22Rv1 (cell line): ENCODE results near the gene LRFN3.
A peak's percentile ranks its signal among the peaks of the same experiment; 100 is the strongest.
"Not testable (repeated sequence)": the region's sequence is repeated elsewhere in the genome, so short reads cannot be mapped to it uniquely, and the experiment has no call there.

Experiments used
- H3K27ac ChIP-seq: fragments of 450-650 bp; 2 replicates; pipeline ENCODE4 v1.5.1; 2017
- CTCF ChIP-seq: fragments of 450-650 bp; IDR thresholded peaks from 2 replicates; pipeline ENCODE4 v1.5.1; 2017; ENCODE audit warnings: mild to moderate bottlenecking
- ZFX ChIP-seq: fragments of 450-650 bp; IDR thresholded peaks from 2 replicates; pipeline ENCODE4 v1.6.1; 2017; ENCODE audit warnings: antibody characterized with exemption, borderline replicate concordance

The LRFN3 gene

DNA sequence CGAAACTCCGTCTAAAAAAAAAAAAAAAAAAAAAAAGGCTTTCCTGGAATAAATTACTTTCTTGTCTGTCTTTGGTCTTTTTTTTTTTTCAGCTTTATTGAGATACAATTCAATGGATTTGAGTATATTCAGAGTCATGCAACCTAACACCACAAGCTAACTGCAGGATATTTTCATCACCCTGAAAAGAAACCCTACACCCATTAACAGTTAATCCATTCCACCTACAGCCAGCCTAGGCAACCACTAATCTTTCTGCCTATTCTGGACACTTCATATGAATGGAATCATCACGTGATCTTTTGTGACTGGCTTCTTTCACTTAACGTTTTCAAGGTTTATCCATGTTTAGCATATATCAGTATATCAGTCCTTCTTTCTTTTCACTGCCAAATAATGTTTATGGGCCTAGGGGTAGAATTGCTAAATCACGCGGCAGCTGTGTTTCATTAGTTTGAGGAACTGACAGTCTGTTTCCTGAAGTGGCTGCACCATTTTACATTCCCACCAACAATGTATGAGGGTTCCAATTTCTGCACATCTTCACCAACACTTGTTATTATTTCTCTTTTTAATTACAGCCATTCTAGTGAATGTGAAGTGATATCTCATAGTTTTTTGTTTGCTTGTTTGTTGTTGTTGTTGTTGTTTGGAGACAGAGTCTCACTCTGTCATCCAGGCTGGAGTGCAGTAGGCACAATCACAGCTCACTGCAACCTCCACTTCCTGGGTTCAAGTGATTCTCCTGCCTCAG, 19.9 kb downstream of the LRFN3 start:
- H3K27ac ChIP-seq = no peak overlapping the region
- no peak for TF ChIP-seq ZFX
- TF ChIP-seq CTCF = no peak

DNA sequence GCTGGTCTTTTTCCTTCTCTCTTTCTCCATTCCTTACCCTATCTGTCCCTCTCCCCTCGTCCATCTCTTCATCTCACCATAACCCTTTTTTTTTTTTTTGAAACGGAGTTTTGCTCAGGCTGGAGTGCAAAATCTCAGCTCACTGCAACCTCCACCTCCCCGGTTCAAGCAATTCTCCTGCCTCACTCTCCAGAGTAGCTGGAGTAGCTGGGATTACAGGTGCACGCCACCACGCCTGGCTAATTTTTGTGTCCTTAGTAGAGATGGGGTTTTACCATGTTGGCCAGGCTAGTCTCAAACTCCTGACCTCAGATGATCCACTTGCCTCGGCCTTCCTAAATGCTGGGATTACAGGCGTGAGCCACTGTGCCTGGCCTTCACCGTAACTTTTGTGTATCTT, 21.2 kb downstream of the LRFN3 start:
- H3K27ac ChIP-seq = not testable (repeated sequence)

GRCh38 chr19:35958660-35959039, 22.5 kb downstream of the LRFN3 start:
- TF ChIP-seq ZFX (no peak), CTCF (no peak)

GRCh38 chr19:35959040-35959967, 23.1 kb downstream of the LRFN3 start:
- TF ChIP-seq ZFX (no peak), CTCF (peak; percentile 81)
- H3K27ac ChIP-seq = no peak overlapping the region

More at GRCh38 chr19:35958660-35959039, 22.5 kb downstream of the LRFN3 start:
- no peak overlapping the region for H3K27ac ChIP-seq

DNA sequence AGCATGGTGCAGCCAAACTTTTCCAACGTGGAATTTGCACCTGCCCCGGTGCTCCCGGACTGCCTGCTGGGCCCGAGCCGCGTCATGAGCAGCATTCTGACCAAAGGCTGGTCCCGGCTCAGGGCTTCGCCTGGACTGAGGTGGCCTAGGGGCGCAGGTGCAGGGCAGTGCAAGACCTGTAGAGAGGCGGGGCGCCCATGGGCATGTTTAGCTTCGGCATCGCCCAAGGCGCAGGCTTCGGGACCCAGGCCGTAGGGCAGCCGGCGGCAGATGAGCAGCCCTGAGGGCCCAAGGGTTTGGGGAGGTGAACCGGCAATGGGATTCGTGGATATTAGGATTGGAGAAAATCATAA, 23.8 kb downstream of the LRFN3 start:
- H3K27ac ChIP-seq = no peak overlapping the region
- TF ChIP-seq CTCF (no peak), ZFX (no peak)

DNA sequence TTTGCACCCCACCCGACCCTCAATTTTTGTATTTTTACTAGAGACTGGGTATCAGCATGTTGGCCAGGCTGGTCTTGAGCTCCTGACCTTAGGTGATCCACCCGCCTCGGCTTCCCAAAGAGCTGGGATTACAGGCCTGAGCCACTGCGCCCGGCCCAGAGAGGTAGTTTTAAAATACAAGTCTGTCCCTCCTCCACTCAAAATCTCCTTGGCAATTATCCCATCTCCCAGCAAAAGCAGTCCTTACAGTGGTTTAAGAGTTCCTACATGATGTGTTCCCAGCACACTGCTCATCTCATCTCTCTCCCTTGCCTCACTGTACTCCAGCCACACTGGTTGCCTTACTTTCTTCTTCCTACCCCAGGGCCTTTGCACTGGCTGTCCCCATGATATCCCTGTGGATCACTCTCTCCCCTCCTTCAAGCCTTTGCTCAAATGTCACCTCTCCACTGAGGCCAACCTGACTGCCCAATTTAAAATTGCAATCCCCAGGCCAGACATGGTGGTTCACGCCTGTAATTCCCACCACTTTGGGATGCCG, 24.3 kb downstream of the LRFN3 start:
- no peak overlapping the region for H3K27ac ChIP-seq
- no peak for TF ChIP-seq ZFX
- TF ChIP-seq CTCF = no peak

DNA sequence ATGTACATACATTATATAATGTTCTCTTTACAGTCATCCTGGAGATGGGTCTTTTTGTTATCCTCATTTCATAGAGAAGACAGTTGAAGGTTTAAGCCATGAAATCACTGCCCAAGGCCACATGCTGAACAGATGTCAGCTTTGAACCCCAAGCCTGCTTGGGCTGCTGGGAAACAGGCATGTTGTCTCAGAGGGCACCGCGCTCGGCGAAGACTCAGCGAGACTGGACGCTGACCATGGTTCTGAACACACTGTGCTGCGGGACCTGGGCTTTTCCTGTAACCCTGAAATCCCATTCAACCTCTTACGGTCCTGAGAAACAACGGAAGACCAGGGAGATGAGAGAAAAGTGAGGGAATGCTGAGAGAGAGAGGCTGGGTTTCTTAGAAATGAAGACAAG, 27.3 kb downstream of the LRFN3 start:
- TF ChIP-seq CTCF = no peak
- no peak for TF ChIP-seq ZFX
- no peak overlapping the region for H3K27ac ChIP-seq
